Loucy (cell line): ENCODE data around the gene XXYLT1.

Source experiments
- EZH2phosphoT487 ChIP-seq: fragments of 200-600 bp; IDR thresholded peaks from 2 replicates; pipeline ENCODE4 v1.6.1; 2018; ENCODE audit warnings: antibody characterized with exemption, mild to moderate bottlenecking, moderate library complexity, borderline replicate concordance
- TF ChIP-seq, protein P1 (sequence below): fragments of 200-600 bp; sonication (generic); conservative IDR thresholded peaks from 2 replicates; pipeline ENCODE4 v1.5.1; 2014; ENCODE audit warnings: mild to moderate bottlenecking, antibody characterized with exemption, low read length

DNA sequence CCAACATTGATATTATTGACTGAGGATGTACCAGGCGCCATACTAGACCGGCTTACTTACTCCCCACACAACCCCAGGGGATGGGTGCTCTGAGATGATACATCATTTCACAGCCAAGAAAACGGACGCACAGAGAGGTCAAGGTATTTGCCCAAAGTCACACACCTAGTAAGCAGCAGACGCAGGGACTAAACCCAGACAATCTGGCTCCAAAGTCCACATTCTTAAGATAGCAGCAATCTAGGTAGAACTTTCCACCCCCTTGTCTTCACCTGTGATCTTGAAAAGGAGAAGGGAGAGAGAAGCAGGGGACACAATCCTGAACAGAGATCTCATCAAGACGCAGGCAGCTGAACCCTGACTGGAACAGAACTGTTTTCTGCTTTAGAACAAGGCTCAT, 200.6 kb downstream of the XXYLT1 start:
- TF ChIP-seq EZH2phosphoT487 = no peak
- TF ChIP-seq, protein P1, sequence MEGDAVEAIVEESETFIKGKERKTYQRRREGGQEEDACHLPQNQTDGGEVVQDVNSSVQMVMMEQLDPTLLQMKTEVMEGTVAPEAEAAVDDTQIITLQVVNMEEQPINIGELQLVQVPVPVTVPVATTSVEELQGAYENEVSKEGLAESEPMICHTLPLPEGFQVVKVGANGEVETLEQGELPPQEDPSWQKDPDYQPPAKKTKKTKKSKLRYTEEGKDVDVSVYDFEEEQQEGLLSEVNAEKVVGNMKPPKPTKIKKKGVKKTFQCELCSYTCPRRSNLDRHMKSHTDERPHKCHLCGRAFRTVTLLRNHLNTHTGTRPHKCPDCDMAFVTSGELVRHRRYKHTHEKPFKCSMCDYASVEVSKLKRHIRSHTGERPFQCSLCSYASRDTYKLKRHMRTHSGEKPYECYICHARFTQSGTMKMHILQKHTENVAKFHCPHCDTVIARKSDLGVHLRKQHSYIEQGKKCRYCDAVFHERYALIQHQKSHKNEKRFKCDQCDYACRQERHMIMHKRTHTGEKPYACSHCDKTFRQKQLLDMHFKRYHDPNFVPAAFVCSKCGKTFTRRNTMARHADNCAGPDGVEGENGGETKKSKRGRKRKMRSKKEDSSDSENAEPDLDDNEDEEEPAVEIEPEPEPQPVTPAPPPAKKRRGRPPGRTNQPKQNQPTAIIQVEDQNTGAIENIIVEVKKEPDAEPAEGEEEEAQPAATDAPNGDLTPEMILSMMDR = no peak
